Upper lobe of right lung (tissue), 1 donor: Measurements from ENCODE around the gene PVR. TPM values are rescaled to one million over a fixed set of nuclear protein-coding genes. Genes with fewer than 3 reads are reported as not detected.

Experiments used
- ATAC-seq: fragments of 200-7000 bp; cut with Tn5 transposase; one replicate; pipeline ENCODE4 v1.9.1; 2020; ENCODE audit warnings: mild to moderate bottlenecking, moderate library complexity
- DNase-seq: peaks from one replicate; pipeline ENCODE4 v3.0.0-alpha.2; 2020
- H3K27ac ChIP-seq: fragments of 200-600 bp; one replicate; pipeline ENCODE4 v1.8.0; 2022
- H3K27me3 ChIP-seq: fragments of 200-600 bp; one replicate; pipeline ENCODE4 v1.8.0; 2022; ENCODE audit warnings: mild to moderate bottlenecking
- H3K36me3 ChIP-seq: fragments of 200-600 bp; one replicate; pipeline ENCODE4 v1.8.0; 2022
- H3K4me1 ChIP-seq: fragments of 200-600 bp; one replicate; pipeline ENCODE4 v1.8.0; 2022
- H3K4me3 ChIP-seq: fragments of 200-600 bp; one replicate; pipeline ENCODE4 v1.8.0; 2022; ENCODE audit warnings: mild to moderate bottlenecking
- H3K9me3 ChIP-seq: fragments of 200-600 bp; one replicate; pipeline ENCODE4 v1.8.0; 2022
- CTCF ChIP-seq: fragments of 200-600 bp; IDR thresholded peaks from one replicate; pipeline ENCODE4 v1.8.0; 2022; ENCODE audit warnings: antibody characterized with exemption
- intact Hi-C: fragments of 100-400 bp; cut with DNase I; formaldehyde crosslinking; loops from one replicate; pipeline ENCODE4 v1.11.0; 2022
- total RNA-seq: library from RNA; stranded (reverse); fragmentation: NEBNext Ultra II Directional; extraction: Animal tissue kit (Norgen Biotek cat#: 25700); gene quantifications from one replicate; pipeline ENCODE4 v1.2.1, GENCODE V29; 2021
- donor health status: DM: no; HTN: yes; CAD: no; lungs with severe emphysema.

Gene PVR
- total RNA-seq, 1 donor from 2014 or later, result 40.8 TPM

- no peak for DNase-seq
- no peak for TF ChIP-seq CTCF
- intact Hi-C loops, result no loop called here
Observed at GRCh38 chr19:44672226-44672625, 28.5 kb downstream of the PVR start.

GRCh38 chr19:44673510-44673909, 29.8 kb downstream of the PVR start:
- H3K36me3 ChIP-seq, result no peaks in the 10 kb centered on the region
- no peaks in the 10 kb centered on the region for H3K4me1 ChIP-seq
- H3K27me3 ChIP-seq, result no peaks in the 10 kb centered on the region
- H3K9me3 ChIP-seq, result no peaks in the 10 kb centered on the region
- TF ChIP-seq CTCF, result no peak
- H3K4me3 ChIP-seq, result no peak overlapping the region
- ATAC-seq (no peak), DNase-seq (no peak)
- H3K27ac ChIP-seq, result no peak overlapping the region
- intact Hi-C loops, result no loop called here

More at GRCh38 chr19:44672226-44672625, 28.5 kb downstream of the PVR start:
- no peak for ATAC-seq
- Histone ChIP-seq H3K4me3 (no peak overlapping the region), H3K9me3 (no peaks in the 10 kb centered on the region), H3K27me3 (no peaks in the 10 kb centered on the region), H3K4me1 (no peaks in the 10 kb centered on the region), H3K27ac (no peak overlapping the region), H3K36me3 (no peaks in the 10 kb centered on the region)

- Histone ChIP-seq H3K27ac (no peak overlapping the region), H3K27me3 (no peaks in the 10 kb centered on the region), H3K9me3 (no peaks in the 10 kb centered on the region), H3K36me3 (no peaks in the 10 kb centered on the region), H3K4me1 (no peaks in the 10 kb centered on the region), H3K4me3 (no peak overlapping the region)
- DNase-seq (no peak), ATAC-seq (no peak)
- intact Hi-C loops, result no loop called here
- TF ChIP-seq CTCF, result no peak
Observed at GRCh38 chr19:44675521-44675920, 31.8 kb downstream of the PVR start.

GRCh38 chr19:44677019-44677811, 33.5 kb downstream of the PVR start:
- ATAC-seq (no peak), DNase-seq (no peak)
- intact Hi-C loops, result no loop called here
- no peaks in the 10 kb centered on the region for H3K4me1 ChIP-seq
- no peak for TF ChIP-seq CTCF
- H3K9me3 ChIP-seq, result no peaks in the 10 kb centered on the region
- H3K27ac ChIP-seq, result no peak overlapping the region
- H3K36me3 ChIP-seq, result no peaks in the 10 kb centered on the region
- H3K4me3 ChIP-seq, result no peak overlapping the region
- H3K27me3 ChIP-seq, result no peaks in the 10 kb centered on the region

- ATAC-seq, result no peak
- intact Hi-C loops, result no loop called here
- H3K27me3 ChIP-seq, result no peaks in the 10 kb centered on the region
- no peak for TF ChIP-seq CTCF
- no peaks in the 10 kb centered on the region for H3K9me3 ChIP-seq
- H3K27ac ChIP-seq, result no peak overlapping the region
- no peak overlapping the region for H3K4me3 ChIP-seq
- H3K4me1 ChIP-seq, result peaks cover 10% of the 10 kb centered on the region
- DNase-seq, result no peak
- H3K36me3 ChIP-seq, result no peaks in the 10 kb centered on the region
Observed at GRCh38 chr19:44680536-44680935, 36.8 kb downstream of the PVR start.
